CD4-positive, alpha-beta T cell treated with Interleukin-4 for 4 hours (primary cell): ENCODE results near the gene SPATS2.
"Not testable (repeated sequence)": the region's sequence is repeated elsewhere in the genome, so short reads cannot be mapped to it uniquely, and the experiment has no call there.

ENCODE experiments used
- DNase-seq: peaks from one replicate; pipeline ENCODE4 v3.0.0-alpha.2; 2020

The SPATS2 gene

GRCh38 chr12:49525942-49526341 is 158.7 kb downstream of the SPATS2 start:
- no peak for DNase-seq

- no peak for DNase-seq
Measured at GRCh38 chr12:49527361-49528130, 160.3 kb downstream of the SPATS2 start.

DNA sequence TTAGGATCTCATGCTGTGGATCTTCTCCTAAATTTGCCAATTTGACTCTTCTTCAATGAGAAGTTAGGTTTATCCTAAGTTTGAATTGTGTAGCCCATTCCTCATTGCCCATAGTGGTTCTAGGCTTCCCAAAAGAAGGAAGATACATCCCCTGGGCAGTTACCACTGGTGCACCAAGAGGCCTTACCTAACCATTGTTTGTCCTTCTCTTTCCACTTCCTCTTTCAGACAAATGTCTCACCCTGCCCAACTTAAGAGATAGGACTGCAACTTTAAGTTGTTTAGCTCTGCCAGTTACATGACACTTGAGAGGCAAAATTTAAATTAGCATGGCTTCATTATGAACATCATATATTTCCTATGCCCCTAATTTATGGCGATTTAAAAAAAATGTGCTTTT is 162.2 kb downstream of the SPATS2 start:
- DNase-seq: no peak

DNA sequence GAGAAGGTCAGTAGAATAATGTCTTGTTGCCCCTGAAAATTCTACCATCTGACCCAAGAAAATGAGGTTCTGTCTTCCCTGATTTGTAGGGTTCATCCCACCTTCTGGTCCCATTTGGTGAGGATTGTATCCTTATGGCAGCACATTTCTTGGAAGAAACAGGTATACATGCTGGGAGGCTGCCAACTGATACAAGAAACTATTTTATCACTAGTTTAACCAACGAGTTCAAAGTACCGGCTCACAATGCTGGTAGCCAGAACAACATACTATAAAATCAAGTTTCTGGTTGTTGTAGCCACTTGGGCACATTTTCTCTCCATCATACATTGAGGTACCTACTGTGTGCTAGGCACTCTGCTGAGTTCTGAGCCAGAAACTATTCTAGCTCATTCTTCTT is 164.5 kb downstream of the SPATS2 start:
- no peak for DNase-seq

GRCh38 chr12:49533331-49533730 is 166.1 kb downstream of the SPATS2 start:
- DNase-seq: no peak

- not testable (repeated sequence) for DNase-seq
Measured at GRCh38 chr12:49534122-49534521, 166.9 kb downstream of the SPATS2 start.

GRCh38 chr12:49534731-49535278 is 167.5 kb downstream of the SPATS2 start:
- no peak for DNase-seq

DNA sequence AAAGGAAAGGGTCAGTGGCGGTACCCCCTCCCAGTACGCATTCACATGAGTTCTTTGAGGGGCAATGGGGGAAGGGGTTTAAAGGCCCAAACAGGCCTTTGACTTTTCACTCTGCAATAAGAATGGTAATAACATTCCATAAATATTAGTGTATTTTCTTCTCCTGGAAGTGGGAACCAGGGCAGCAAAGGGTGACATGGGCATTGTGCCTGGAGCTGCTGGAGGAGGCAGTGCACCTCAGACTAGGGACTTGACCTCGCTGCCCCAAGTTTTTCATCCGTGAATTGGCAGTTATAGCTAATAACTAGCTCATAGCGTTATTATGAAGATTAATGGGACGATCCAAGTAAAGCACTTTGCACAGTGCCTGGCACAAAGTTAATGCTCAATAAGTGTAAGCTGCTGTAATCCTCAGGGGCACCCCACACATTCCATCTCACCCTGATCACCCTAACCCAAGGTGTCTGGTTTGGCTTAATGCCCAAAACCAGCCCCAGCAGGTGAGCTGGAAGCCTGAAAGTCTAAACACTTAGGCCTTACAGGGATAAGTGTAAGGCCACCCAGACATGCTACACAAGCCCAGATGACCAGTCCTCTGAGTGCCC is 168.8 kb downstream of the SPATS2 start:
- no peak for DNase-seq

- DNase-seq: no peak
Measured at GRCh38 chr12:49536526-49537071, 169.3 kb downstream of the SPATS2 start.

GRCh38 chr12:49537231-49537751 is 170.0 kb downstream of the SPATS2 start:
- DNase-seq: no peak

DNA sequence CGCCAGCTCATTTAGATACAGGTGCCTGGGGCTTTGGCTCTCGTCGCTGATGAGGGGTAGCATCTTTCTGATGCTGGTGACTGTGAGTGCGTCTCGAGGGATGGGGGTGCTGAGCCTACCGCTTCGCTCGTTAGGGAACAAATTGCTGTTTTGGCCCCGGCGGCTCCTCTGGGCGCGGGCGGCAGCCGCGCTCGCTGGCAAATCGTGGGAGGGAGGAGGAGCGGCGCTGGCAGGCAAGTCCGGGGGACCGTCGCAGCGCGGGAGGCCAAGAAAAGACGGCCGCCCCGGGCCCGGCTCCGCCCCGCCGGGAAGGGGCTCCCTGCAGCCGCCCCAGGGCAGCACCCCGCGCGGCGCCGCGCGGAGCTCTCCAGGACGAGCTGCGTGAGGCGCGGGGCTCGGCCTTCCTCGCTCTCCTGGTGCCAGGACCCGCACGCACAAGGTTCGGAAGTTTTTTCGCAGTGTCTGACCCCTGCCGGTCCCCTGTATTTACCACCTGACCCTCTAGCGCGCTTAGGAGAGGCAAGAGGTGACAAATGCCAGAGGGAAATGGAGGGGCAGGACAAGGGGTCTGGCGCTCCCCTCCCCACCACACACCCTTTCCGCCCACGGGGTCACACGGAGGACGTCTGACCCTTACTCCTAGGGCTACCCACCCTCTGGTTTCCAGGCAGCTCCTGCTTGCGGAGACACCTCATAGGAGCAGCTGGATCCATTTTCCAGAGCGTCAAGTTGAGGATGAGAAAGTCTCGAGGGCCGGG is 170.7 kb downstream of the SPATS2 start:
- peak; percentile 10 for DNase-seq

DNA sequence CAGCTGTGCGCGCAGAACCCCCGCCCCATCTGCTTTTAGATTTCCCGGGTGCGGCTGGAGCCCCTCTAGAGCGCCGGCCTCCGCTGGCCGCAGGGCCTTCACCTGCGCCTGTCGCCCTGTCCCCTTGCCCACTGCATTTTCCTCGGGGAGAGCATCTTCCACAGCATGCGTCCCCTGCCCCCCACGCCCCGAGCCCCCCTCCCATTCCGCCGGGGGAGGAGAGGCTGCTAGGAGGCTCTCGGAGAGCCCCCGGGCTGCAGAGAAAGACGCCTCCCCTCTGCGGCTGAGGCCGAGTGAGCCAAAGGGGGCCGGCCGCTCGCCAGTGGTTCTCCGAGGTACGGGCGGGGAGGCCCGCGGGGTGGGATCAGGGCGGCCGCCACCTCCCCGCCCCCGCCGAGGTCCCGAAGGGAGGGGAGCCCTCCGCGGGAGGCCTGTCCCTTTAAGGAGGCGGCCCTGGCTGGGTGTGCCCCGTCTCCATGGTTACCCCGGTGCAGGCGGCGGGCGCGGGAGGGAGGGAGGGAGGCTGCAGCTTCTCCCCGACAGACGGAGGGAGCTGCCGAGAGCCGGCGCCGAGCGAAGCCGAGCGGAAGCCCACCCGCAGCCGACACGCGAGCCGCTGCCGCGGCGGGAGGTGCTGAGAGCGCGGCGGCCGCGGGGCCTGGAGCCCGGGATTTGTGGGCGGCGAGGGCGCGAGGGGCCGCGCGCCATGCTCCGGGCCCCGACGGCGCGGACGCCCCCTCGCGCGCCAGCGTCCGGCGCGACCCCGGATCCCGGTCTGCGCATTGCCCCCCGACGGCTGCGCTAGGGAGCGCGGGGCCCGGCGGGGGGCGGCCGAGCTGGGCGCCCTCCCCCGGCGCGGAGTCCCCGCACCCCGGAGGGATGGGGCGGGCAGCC is 171.5 kb downstream of the SPATS2 start, which contains the start of gene KCNH3:
Gene KCNH3 (plus strand): TSS at position 521 of the 894 bp plus-strand sequence. CDS start 387 bp downstream, outside the sequence.
- peak; percentile 92 for DNase-seq

DNA sequence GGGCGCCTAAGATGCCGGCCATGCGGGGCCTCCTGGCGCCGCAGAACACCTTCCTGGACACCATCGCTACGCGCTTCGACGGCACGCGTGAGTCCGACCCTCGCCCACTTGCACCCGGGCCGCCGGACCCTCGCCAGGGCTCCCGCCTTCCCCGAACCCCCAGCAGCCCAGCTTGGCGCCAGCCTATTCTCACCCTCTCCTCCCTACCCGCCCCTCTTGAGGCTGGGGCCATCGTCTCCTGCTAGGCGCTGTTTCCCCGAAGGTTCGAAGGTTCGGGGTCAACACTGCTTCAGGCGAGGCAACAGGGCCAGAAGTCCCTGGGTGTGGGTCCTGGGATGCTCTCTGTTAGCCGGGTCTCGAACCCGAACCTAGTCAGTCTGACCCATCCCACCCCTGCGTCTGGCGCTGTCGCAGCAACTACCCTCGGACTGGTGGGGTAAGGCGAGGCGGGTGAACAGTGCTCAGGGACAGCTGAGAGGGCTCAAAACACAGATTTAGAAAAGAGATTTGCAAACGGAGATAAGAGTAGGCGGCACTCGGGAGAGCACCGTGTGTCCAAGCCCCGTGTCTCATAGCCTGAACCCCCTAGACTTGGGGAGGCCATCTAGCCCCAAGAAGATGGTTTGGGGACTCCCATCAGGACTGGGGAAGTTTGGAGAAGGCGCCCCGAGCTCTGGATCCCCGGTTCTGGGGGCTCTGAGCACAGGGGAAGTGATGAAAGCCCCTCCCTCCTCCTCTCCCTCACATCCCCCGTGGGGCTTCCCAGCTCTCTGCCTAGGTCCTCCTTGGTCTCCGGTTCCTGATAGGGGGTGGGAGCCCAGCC is 172.4 kb downstream of the SPATS2 start:
- DNase-seq: no peak

DNA sequence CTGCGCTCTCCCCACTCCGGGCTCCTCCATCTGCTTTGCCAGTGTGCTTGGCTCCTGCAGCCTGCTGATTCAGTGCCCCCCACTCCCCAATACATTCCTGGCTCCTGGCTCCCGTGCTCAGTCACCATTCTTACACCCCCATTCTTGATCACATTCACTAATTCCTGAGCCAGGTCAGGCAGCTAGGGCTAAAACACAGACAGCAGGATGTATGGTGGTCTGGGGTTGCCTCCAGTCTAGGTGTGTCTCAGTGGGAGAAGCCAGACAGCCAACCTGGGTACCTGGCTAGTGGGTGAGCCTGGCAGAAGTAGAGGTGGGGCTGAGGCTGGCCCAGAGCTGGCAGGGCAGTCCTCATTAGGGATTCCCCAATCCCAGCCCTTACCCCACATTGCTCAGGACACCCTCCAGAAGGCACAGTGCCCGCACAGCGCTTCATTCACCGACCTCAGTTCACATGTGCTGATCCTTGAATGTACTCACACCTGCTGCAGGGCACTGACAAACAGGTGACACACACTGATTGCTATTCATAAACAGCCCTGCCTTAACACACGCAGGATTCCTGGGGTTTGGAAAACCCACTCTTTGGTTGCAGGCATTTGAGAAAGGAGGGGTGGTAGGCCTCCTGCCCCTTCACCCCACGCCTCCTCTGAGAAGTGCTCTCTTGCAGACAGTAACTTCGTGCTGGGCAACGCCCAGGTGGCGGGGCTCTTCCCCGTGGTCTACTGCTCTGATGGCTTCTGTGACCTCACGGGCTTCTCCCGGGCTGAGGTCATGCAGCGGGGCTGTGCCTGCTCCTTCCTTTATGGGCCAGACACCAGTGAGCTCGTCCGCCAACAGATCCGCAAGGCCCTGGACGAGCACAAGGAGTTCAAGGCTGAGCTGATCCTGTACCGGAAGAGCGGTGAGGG is 173.2 kb downstream of the SPATS2 start:
- no peak for DNase-seq

DNA sequence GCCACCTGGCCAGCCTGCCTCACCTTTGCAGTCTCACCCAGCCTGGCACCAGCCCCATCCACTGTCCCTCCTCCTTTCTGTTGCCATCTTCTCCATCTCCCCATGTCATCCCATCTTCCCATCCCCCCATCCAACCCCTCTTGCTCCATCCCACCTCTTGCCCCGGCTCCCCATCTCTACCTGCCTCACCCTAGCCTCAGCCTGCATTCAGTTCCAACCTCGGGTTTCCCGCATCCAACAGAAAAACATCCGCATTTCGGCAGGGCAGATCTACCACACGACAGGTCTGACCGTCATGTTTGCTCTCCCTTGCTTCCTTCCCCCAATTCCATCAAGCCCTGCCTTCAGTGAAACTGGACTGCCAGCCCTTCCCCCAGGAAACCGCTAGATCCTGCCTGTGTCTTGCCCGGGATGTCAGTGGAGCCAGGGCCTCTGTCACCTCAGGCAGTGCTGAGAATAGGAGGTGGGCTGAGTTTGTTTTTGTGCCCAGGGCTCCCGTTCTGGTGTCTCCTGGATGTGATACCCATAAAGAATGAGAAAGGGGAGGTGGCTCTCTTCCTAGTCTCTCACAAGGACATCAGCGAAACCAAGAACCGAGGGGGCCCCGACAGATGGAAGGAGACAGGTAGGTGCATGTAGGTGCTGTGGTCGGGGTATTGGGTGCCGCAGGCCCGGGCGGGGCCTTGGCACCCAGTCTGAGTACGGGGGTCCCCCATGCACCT is 174.0 kb downstream of the SPATS2 start:
- no peak for DNase-seq

- DNase-seq: no peak
Measured at GRCh38 chr12:49541911-49542505, 174.7 kb downstream of the SPATS2 start.

- DNase-seq: no peak
Measured at GRCh38 chr12:49542592-49543160, 175.4 kb downstream of the SPATS2 start.

- no peak for DNase-seq
Measured at GRCh38 chr12:49543221-49543913, 176.1 kb downstream of the SPATS2 start.
